Activated naive CD4-positive, alpha-beta T cell treated with anti-CD3 and anti-CD28 coated beads, Interleukin-2, amount 50 U/mL, for 24 hours (primary cell): ENCODE data around the gene ZNF554.

Experiments
- H3K27ac Mint-ChIP-seq: one replicate; pipeline ENCODE4 v1.8.0; 2021; ENCODE audit warnings: mild to moderate bottlenecking, mixed read lengths
- H3K27me3 Mint-ChIP-seq: one replicate; pipeline ENCODE4 v1.8.0; 2021; ENCODE audit warnings: mixed read lengths
- H3K36me3 Mint-ChIP-seq: one replicate; pipeline ENCODE4 v1.8.0; 2021; ENCODE audit warnings: mixed read lengths
- H3K4me1 Mint-ChIP-seq: one replicate; pipeline ENCODE4 v1.8.0; 2021; ENCODE audit warnings: mixed read lengths
- H3K4me3 Mint-ChIP-seq: one replicate; pipeline ENCODE4 v1.8.0; 2021; ENCODE audit warnings: mild to moderate bottlenecking, mixed read lengths
- H3K9me3 Mint-ChIP-seq: one replicate; pipeline ENCODE4 v1.8.0; 2021; ENCODE audit warnings: mixed read lengths

The ZNF554 gene

GRCh38 chr19:2799273-2800020 lies 20.2 kb upstream of the ZNF554 start:
- H3K9me3 Mint-ChIP-seq, result no peaks in the 10 kb centered on the region
- no peak overlapping the region for H3K4me3 Mint-ChIP-seq
- no peaks in the 10 kb centered on the region for H3K4me1 Mint-ChIP-seq
- no peaks in the 10 kb centered on the region for H3K27me3 Mint-ChIP-seq
- H3K27ac Mint-ChIP-seq, result no peak overlapping the region
- peaks cover 8% of the 10 kb centered on the region for H3K36me3 Mint-ChIP-seq

- Mint-ChIP-seq H3K27me3 (no peaks in the 10 kb centered on the region), H3K4me1 (no peaks in the 10 kb centered on the region), H3K36me3 (peaks cover 9% of the 10 kb centered on the region), H3K27ac (no peak overlapping the region), H3K9me3 (no peaks in the 10 kb centered on the region), H3K4me3 (no peak overlapping the region)
Measured at GRCh38 chr19:2800506-2800905, 19.2 kb upstream of the ZNF554 start.

GRCh38 chr19:2802826-2803225 lies 16.8 kb upstream of the ZNF554 start:
- H3K27me3 Mint-ChIP-seq, result no peaks in the 10 kb centered on the region
- H3K36me3 Mint-ChIP-seq, result peaks cover 8% of the 10 kb centered on the region
- no peak overlapping the region for H3K27ac Mint-ChIP-seq
- no peaks in the 10 kb centered on the region for H3K4me1 Mint-ChIP-seq
- H3K9me3 Mint-ChIP-seq, result no peaks in the 10 kb centered on the region
- no peak overlapping the region for H3K4me3 Mint-ChIP-seq

- no peak overlapping the region for H3K27ac Mint-ChIP-seq
- peaks cover 8% of the 10 kb centered on the region for H3K36me3 Mint-ChIP-seq
- H3K4me3 Mint-ChIP-seq, result no peak overlapping the region
- no peaks in the 10 kb centered on the region for H3K4me1 Mint-ChIP-seq
- no peaks in the 10 kb centered on the region for H3K9me3 Mint-ChIP-seq
- H3K27me3 Mint-ChIP-seq, result no peaks in the 10 kb centered on the region
Measured at GRCh38 chr19:2803486-2804155, 16.0 kb upstream of the ZNF554 start.

- H3K4me3 Mint-ChIP-seq, result no peak overlapping the region
Measured at GRCh38 chr19:2804156-2805004, 15.3 kb upstream of the ZNF554 start.

GRCh38 chr19:2805261-2805900 lies 14.3 kb upstream of the ZNF554 start:
- H3K9me3 Mint-ChIP-seq, result no peaks in the 10 kb centered on the region
- H3K4me1 Mint-ChIP-seq, result no peaks in the 10 kb centered on the region
- no peaks in the 10 kb centered on the region for H3K27me3 Mint-ChIP-seq
- no peak overlapping the region for H3K4me3 Mint-ChIP-seq
- no peak overlapping the region for H3K27ac Mint-ChIP-seq
- peaks cover 12% of the 10 kb centered on the region for H3K36me3 Mint-ChIP-seq

More at GRCh38 chr19:2804156-2805004, 15.3 kb upstream of the ZNF554 start:
- H3K36me3 Mint-ChIP-seq, result peaks cover 12% of the 10 kb centered on the region
- H3K27ac Mint-ChIP-seq, result no peak overlapping the region
- no peaks in the 10 kb centered on the region for H3K27me3 Mint-ChIP-seq
- H3K4me1 Mint-ChIP-seq, result no peaks in the 10 kb centered on the region
- H3K9me3 Mint-ChIP-seq, result no peaks in the 10 kb centered on the region

GRCh38 chr19:2805991-2806649 lies 13.5 kb upstream of the ZNF554 start:
- Mint-ChIP-seq H3K4me3 (no peak overlapping the region), H3K9me3 (no peaks in the 10 kb centered on the region), H3K27ac (no peak overlapping the region), H3K4me1 (no peaks in the 10 kb centered on the region), H3K36me3 (peaks cover 9% of the 10 kb centered on the region), H3K27me3 (no peaks in the 10 kb centered on the region)

GRCh38 chr19:2806736-2807378 lies 12.8 kb upstream of the ZNF554 start:
- Mint-ChIP-seq H3K27ac (no peak overlapping the region), H3K9me3 (no peaks in the 10 kb centered on the region), H3K4me3 (no peak overlapping the region), H3K4me1 (no peaks in the 10 kb centered on the region), H3K27me3 (no peaks in the 10 kb centered on the region), H3K36me3 (peaks cover 9% of the 10 kb centered on the region)

- H3K9me3 Mint-ChIP-seq, result no peaks in the 10 kb centered on the region
- H3K36me3 Mint-ChIP-seq, result peaks cover 9% of the 10 kb centered on the region
- H3K4me1 Mint-ChIP-seq, result no peaks in the 10 kb centered on the region
- no peaks in the 10 kb centered on the region for H3K27me3 Mint-ChIP-seq
- no peak overlapping the region for H3K4me3 Mint-ChIP-seq
- no peak overlapping the region for H3K27ac Mint-ChIP-seq
Measured at GRCh38 chr19:2807379-2808128, 12.1 kb upstream of the ZNF554 start.

- H3K4me3 Mint-ChIP-seq, result no peak overlapping the region
- peaks cover 8% of the 10 kb centered on the region for H3K36me3 Mint-ChIP-seq
- H3K4me1 Mint-ChIP-seq, result no peaks in the 10 kb centered on the region
- no peaks in the 10 kb centered on the region for H3K9me3 Mint-ChIP-seq
- no peak overlapping the region for H3K27ac Mint-ChIP-seq
- no peaks in the 10 kb centered on the region for H3K27me3 Mint-ChIP-seq
Measured at GRCh38 chr19:2808129-2808941, 11.3 kb upstream of the ZNF554 start.

GRCh38 chr19:2809387-2810140 lies 10.1 kb upstream of the ZNF554 start:
- Mint-ChIP-seq H3K36me3 (peaks cover 8% of the 10 kb centered on the region), H3K9me3 (no peaks in the 10 kb centered on the region), H3K27ac (no peak overlapping the region), H3K4me3 (no peak overlapping the region), H3K27me3 (no peaks in the 10 kb centered on the region), H3K4me1 (no peaks in the 10 kb centered on the region)

GRCh38 chr19:2810141-2811091 lies 9.3 kb upstream of the ZNF554 start:
- Mint-ChIP-seq H3K27me3 (no peaks in the 10 kb centered on the region), H3K4me1 (no peaks in the 10 kb centered on the region), H3K9me3 (no peaks in the 10 kb centered on the region), H3K27ac (no peak overlapping the region), H3K36me3 (peaks cover 6% of the 10 kb centered on the region), H3K4me3 (no peak overlapping the region)
